Fibroblast of skin of left quadriceps (primary cell): ENCODE measurements around the gene CD27.
A peak's percentile ranks its signal among the peaks of the same experiment; 100 is the strongest.
"Not testable (repeated sequence)": the region's sequence is repeated elsewhere in the genome, so short reads cannot be mapped to it uniquely, and the experiment has no call there.

Source experiments
- DNase-seq, 2 experiments: peaks; one replicate each; pipeline ENCODE4 v3.0.0-alpha.2; 2013; ENCODE audit warnings: low read depth in 2 of 2

Gene CD27

GRCh38 chr12:6461401-6462233, 16.9 kb downstream of the CD27 start:
- no peak for DNase-seq

GRCh38 chr12:6462234-6462995, 17.7 kb downstream of the CD27 start:
- DNase-seq: no peak

- no peak for DNase-seq
Measured at GRCh38 chr12:6463216-6463615, 18.5 kb downstream of the CD27 start.

GRCh38 chr12:6463858-6464257, 19.1 kb downstream of the CD27 start:
- DNase-seq: no peak

GRCh38 chr12:6464531-6464930, 19.8 kb downstream of the CD27 start:
- DNase-seq: no peak

- DNase-seq: peak in 1 of 2 experiments; percentile 44
Measured at GRCh38 chr12:6465467-6466183, 20.9 kb downstream of the CD27 start.

GRCh38 chr12:6466184-6466573, 21.4 kb downstream of the CD27 start:
- no peak for DNase-seq

- not testable (repeated sequence) for DNase-seq
Measured at GRCh38 chr12:6466751-6467150, 22.0 kb downstream of the CD27 start.

GRCh38 chr12:6467571-6468282, 23.0 kb downstream of the CD27 start:
- DNase-seq: not testable (repeated sequence)

- no peak for DNase-seq
Measured at GRCh38 chr12:6468283-6468575, 23.5 kb downstream of the CD27 start.

- no peak for DNase-seq
Measured at GRCh38 chr12:6469092-6469491, 24.3 kb downstream of the CD27 start.

- no peak for DNase-seq
Measured at GRCh38 chr12:6469609-6470374, 25.0 kb downstream of the CD27 start.

GRCh38 chr12:6470375-6471163, 25.8 kb downstream of the CD27 start, which contains the start of gene VAMP1:
Gene VAMP1 (minus strand): TSS chr12:6470677. CDS start chr12:6470531, 146 bp downstream.
- peak; percentile 95 to 96 for DNase-seq

GRCh38 chr12:6471989-6472360, 27.2 kb downstream of the CD27 start:
- DNase-seq: no peak

GRCh38 chr12:6472491-6472890, 27.7 kb downstream of the CD27 start:
- no peak for DNase-seq

GRCh38 chr12:6475233-6475975, 30.6 kb downstream of the CD27 start:
- not testable (repeated sequence) for DNase-seq

- no peak for DNase-seq
Measured at GRCh38 chr12:6476489-6476888, 31.7 kb downstream of the CD27 start.

GRCh38 chr12:6477601-6478377, 33.0 kb downstream of the CD27 start:
- not testable (repeated sequence) for DNase-seq

- DNase-seq: peak in 1 of 2 experiments; percentile 31
Measured at GRCh38 chr12:6478416-6478815, 33.7 kb downstream of the CD27 start.
